ENCODE data around the gene UBAC1. TPM values are rescaled to one million over a fixed set of nuclear protein-coding genes. Genes with fewer than 3 reads are reported as not detected.

UBAC1 gene
- total RNA-seq, 1 donor from 2014 or later = 31.4 TPM

GRCh38 chr9:135986605-135987004 is 25.4 kb upstream of the UBAC1 start:
- Mint-ChIP-seq H3K4me1 (ENCODE audit: low read depth) (peaks cover 3% of the 10 kb centered on the region), H3K27ac (no peak overlapping the region), H3K36me3 (ENCODE audit: insufficient read depth) (no peaks in the 10 kb centered on the region), H3K9me3 (ENCODE audit: low read depth) (no peaks in the 10 kb centered on the region), H3K4me3 (ENCODE audit: low read depth) (no peak overlapping the region), H3K27me3 (peaks cover 8% of the 10 kb centered on the region)
- DNase-seq (ENCODE audit: low spot score, unreplicated experiment) = no peak
- TF ChIP-seq CTCF (IDR thresholded peaks at IDR 0.05; ENCODE audit: unreplicated experiment) = no peak

GRCh38 chr9:135985889-135986288 is 24.7 kb upstream of the UBAC1 start:
- no peaks in the 10 kb centered on the region for H3K36me3 Mint-ChIP-seq (ENCODE audit: insufficient read depth)
- no peak overlapping the region for H3K27ac Mint-ChIP-seq

GRCh38 chr9:135985459-135985774 is 24.2 kb upstream of the UBAC1 start:
- Mint-ChIP-seq H3K9me3 (ENCODE audit: low read depth) (no peaks in the 10 kb centered on the region), H3K27ac (no peak overlapping the region), H3K4me1 (ENCODE audit: low read depth) (peaks cover 2% of the 10 kb centered on the region), H3K27me3 (peaks cover 8% of the 10 kb centered on the region), H3K4me3 (ENCODE audit: low read depth) (no peak overlapping the region), H3K36me3 (ENCODE audit: insufficient read depth) (no peaks in the 10 kb centered on the region)
- no peak for TF ChIP-seq CTCF (IDR thresholded peaks at IDR 0.05; ENCODE audit: unreplicated experiment)
- no peak for DNase-seq (ENCODE audit: low spot score, unreplicated experiment)

More at GRCh38 chr9:135985889-135986288, 24.7 kb upstream of the UBAC1 start:
- H3K4me1 Mint-ChIP-seq (ENCODE audit: low read depth) = peaks cover 2% of the 10 kb centered on the region
- H3K4me3 Mint-ChIP-seq (ENCODE audit: low read depth) = no peak overlapping the region
- no peak for TF ChIP-seq CTCF (IDR thresholded peaks at IDR 0.05; ENCODE audit: unreplicated experiment)
- H3K9me3 Mint-ChIP-seq (ENCODE audit: low read depth) = no peaks in the 10 kb centered on the region
- H3K27me3 Mint-ChIP-seq = peaks cover 8% of the 10 kb centered on the region
- DNase-seq (ENCODE audit: low spot score, unreplicated experiment) = no peak

GRCh38 chr9:135984072-135984710 is 23.0 kb upstream of the UBAC1 start:
- Mint-ChIP-seq H3K4me1 (ENCODE audit: low read depth) (no peaks in the 10 kb centered on the region), H3K27ac (no peak overlapping the region), H3K27me3 (peaks cover 8% of the 10 kb centered on the region), H3K36me3 (ENCODE audit: insufficient read depth) (no peaks in the 10 kb centered on the region), H3K4me3 (ENCODE audit: low read depth) (no peak overlapping the region), H3K9me3 (ENCODE audit: low read depth) (no peaks in the 10 kb centered on the region)
- no peak for DNase-seq (ENCODE audit: low spot score, unreplicated experiment)
- TF ChIP-seq CTCF (IDR thresholded peaks at IDR 0.05; ENCODE audit: unreplicated experiment) = no peak

- DNase-seq (ENCODE audit: low spot score, unreplicated experiment) = no peak
- Mint-ChIP-seq H3K36me3 (ENCODE audit: insufficient read depth) (no peaks in the 10 kb centered on the region), H3K4me1 (ENCODE audit: low read depth) (no peaks in the 10 kb centered on the region), H3K27me3 (peaks cover 8% of the 10 kb centered on the region), H3K27ac (no peak overlapping the region), H3K9me3 (ENCODE audit: low read depth) (no peaks in the 10 kb centered on the region), H3K4me3 (ENCODE audit: low read depth) (no peak overlapping the region)
- TF ChIP-seq CTCF (IDR thresholded peaks at IDR 0.05; ENCODE audit: unreplicated experiment) = no peak
Measured at GRCh38 chr9:135983208-135984071, 22.3 kb upstream of the UBAC1 start.

All from progenitor cell of endocrine pancreas (in vitro differentiated cells).